ENCODE results near the gene WNT3A.
A peak's percentile ranks its signal among the peaks of the same experiment; 100 is the strongest.

The WNT3A gene

DNA sequence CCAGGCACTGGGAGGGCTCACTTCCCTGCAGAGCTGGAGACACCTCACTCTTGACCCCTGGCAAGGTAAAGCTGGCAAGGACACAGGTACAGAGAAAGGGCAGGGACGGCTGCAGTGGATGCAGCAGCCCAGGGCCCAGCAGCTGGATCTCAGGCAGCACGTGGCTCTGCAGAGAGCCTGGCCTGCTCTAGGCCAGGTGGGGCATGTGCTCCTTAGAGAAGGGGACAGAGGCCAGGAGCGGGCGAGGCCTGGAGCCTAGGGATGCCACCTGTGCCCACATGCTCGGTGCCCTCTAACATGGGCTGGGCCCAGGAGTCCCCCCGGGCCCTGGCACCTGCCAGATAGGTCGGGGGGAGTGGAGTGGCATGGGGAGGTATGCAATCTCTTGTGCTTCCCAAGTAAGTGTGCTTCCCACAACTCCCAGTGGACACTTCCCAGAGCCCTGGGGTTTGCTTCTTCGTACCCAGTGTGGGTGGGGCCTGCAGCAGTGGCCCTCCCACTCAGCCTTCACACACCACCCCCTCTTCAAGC lies 30.0 kb downstream of the WNT3A start:
- no peak overlapping the region for H3K4me3 ChIP-seq (ENCODE audit: low read length)
- DNase-seq (ENCODE audit: low read depth), result no peak
- TF ChIP-seq, protein P1, sequence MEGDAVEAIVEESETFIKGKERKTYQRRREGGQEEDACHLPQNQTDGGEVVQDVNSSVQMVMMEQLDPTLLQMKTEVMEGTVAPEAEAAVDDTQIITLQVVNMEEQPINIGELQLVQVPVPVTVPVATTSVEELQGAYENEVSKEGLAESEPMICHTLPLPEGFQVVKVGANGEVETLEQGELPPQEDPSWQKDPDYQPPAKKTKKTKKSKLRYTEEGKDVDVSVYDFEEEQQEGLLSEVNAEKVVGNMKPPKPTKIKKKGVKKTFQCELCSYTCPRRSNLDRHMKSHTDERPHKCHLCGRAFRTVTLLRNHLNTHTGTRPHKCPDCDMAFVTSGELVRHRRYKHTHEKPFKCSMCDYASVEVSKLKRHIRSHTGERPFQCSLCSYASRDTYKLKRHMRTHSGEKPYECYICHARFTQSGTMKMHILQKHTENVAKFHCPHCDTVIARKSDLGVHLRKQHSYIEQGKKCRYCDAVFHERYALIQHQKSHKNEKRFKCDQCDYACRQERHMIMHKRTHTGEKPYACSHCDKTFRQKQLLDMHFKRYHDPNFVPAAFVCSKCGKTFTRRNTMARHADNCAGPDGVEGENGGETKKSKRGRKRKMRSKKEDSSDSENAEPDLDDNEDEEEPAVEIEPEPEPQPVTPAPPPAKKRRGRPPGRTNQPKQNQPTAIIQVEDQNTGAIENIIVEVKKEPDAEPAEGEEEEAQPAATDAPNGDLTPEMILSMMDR (IDR thresholded peaks at IDR 0.05; ENCODE audit: insufficient read depth, low read depth, low read length, missing control alignments), result no peak

DNA sequence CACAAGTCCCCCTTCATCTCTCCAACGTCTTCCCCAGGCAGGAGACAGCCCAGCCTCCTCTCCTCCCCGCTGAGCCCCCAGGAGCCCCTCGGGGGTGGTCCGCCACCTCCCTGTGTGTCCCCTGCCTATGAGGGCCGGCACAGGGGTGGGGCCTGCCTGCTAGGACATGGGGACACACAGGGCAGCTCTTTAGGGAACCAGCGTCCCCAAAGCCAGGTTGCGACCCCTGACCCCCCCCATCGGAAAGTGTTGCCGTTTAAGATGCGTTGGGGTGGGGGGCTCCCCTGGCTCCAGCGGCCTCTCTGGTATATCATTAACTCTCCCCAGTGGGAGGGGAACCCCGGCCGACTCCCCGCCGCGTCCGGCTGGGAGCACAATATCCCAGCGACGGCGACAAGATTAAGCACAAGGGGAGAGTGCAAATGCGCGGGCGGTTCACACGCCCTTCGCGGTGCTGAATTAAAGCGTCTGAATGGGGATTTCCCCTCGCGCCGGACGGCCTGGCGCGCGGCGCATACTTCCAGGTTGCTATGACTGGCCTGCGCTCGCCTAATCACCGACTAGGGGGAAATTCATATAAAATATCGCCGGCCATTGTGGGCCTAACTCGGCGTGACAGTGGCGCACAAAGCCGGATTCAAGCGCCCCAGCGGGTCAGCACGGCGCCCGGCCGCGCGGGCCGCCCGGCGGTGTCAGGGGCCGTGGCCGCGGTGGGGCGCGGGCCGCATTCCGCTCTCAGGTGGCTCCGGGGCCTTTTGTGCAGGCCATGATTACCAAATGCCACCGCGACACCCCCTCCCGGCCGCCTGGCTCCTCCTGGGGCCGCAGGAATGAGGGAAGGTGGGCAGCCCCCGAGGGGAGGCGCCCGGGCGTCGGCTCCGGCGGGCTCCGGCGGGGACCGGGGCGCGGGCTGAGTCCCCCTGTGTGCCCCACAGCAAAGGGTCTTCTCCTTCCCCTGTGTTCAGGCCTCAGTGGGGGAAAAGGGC lies 30.9 kb downstream of the WNT3A start:
- DNase-seq (ENCODE audit: low read depth), result peak; percentile 66
- no peak overlapping the region for H3K4me3 ChIP-seq (ENCODE audit: low read length)
- TF ChIP-seq, protein P1 (IDR thresholded peaks at IDR 0.05; ENCODE audit: insufficient read depth, low read depth, low read length, missing control alignments), result no peak

DNA sequence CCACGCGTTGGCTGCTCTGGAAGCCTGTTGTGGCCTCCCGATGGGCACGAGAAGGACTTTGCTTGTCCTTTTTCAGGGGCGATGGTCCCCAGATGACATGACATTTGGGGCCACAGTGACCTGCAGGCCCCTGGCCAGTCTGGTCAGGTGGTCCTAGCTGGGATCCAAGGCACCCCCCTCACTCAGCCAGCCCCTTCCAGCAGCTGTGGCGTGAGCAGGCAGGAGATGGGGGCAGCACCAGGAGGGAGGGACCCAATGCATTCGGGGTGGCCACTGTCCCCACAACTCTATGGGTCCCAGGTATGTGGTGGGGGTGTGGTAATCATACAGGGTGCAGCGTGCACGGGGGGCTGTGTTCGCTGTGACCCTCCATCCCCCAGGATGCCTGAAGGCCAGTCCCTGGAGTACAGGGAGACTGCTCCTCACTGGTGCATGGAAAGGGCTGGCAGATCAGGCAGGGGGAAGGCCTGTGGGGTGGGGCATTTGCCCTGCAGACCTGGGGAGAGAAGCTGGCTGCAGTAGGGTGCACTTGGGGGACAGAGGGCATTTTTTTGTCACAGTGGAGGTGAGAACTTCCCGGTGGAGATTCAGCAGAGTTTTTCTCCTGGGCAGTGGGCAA lies 31.7 kb downstream of the WNT3A start:
- no peak for DNase-seq (ENCODE audit: low read depth)
- no peak overlapping the region for H3K4me3 ChIP-seq (ENCODE audit: low read length)
- TF ChIP-seq, protein P1 (IDR thresholded peaks at IDR 0.05; ENCODE audit: insufficient read depth, low read depth, low read length, missing control alignments), result no peak

DNA sequence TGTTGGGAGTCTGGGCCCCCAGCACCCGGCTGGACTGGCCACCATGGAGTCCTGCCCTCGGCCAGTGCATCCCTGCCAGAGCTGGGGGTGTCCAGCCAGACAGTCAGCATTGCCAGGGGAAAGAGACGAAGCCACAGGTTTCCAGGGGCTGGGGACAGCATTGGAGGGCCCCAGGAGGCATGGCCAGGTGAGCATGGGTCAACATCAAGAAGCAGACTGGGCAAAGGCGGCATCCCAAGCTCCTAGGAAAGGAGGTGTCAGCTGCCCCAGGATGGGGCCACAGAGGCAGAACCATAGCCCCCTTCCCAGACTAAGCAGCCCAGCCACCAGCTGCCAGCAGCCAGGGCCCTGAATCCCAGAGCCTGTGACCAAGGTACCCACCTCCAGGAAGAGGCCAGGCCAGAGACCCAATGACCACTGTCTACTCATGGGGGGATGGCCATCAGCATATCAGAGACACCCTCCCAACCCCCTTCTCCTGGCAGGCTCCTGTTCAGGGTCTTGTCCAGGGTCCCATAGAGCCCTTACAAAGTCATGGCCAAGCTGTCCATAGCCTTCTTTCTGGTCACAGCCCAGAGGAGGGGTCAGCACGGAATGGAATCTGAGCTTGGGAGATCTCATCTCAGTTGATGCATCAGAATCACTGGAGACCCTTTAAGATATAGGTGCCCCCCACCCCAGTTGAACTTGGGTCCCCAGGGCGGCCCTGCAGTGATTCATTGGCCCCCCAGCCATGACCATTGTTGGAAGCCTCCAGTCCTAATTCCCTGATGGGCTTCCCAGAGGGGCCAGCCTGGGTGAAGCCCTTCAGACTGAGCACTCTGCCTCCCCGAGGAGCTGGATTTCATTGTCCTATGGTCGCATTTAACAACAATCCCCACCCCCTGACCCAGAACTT lies 32.5 kb downstream of the WNT3A start:
- no peak for DNase-seq (ENCODE audit: low read depth)
- H3K4me3 ChIP-seq (ENCODE audit: low read length), result no peak overlapping the region
- TF ChIP-seq, protein P1 (IDR thresholded peaks at IDR 0.05; ENCODE audit: insufficient read depth, low read depth, low read length, missing control alignments), result no peak

DNA sequence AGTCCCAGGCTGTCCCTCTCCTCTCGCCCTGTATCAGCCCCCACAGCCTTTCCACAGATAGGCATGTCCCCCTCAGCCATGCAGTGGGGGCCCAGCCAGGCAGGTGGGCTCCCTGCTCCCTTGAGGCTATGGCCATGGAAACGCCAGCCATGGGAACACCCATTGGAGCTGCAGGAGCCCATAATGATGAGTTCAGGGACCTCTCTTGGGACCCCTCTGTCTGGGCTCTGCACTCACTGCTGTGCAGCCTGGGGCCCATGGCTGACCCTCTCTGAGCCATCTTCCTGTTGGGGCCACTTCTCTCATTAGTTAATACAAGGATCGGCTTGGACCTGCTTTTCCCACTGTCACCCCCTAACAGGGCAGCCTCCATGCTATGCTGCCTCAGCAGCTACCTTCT lies 33.2 kb downstream of the WNT3A start:
- H3K4me3 ChIP-seq (ENCODE audit: low read length), result no peak overlapping the region
- TF ChIP-seq, protein P1 (IDR thresholded peaks at IDR 0.05; ENCODE audit: insufficient read depth, low read depth, low read length, missing control alignments), result no peak
- no peak for DNase-seq (ENCODE audit: low read depth)

DNA sequence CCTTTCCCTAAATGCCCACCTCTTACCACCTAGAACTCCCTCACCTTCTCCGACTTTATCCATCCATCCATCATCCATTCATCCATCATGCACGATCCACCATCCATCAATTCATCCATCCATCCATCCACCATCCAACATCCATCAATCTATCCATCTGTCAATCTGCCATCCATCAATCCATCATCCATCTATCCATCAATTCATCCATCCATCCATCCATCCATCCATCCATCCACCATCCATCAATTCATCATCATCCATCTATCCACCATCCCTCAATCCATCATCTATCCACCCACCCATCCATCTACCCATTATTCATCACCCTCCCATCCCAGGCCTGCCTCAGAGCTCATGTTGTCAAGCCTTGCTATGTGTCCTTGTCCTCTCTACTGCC lies 34.5 kb downstream of the WNT3A start:
- TF ChIP-seq, protein P1 (IDR thresholded peaks at IDR 0.05; ENCODE audit: insufficient read depth, low read depth, low read length, missing control alignments), result no peak
- H3K4me3 ChIP-seq (ENCODE audit: low read length), result no peak overlapping the region
- DNase-seq (ENCODE audit: low read depth), result no peak

Measured in epithelial cell of esophagus (primary cell).